ENCODE data around the gene SLC10A4.
"Not testable (repeated sequence)": the region's sequence is repeated elsewhere in the genome, so short reads cannot be mapped to it uniquely, and the experiment has no call there.

Gene SLC10A4

GRCh38 chr4:48483006-48483776 is at the start of gene SLC10A4:
SLC10A4 (plus strand) TSS chr4:48483343; CDS start chr4:48483562, 219 bp downstream.
- no peak for DNase-seq (ENCODE audit: low read depth in 2 of 2)

GRCh38 chr4:48436318-48436717 is 46.8 kb upstream of the SLC10A4 start:
- DNase-seq (ENCODE audit: low read depth in 2 of 2), result no peak

- no peak for DNase-seq (ENCODE audit: low read depth in 2 of 2)
Measured at GRCh38 chr4:48439988-48440387, 43.2 kb upstream of the SLC10A4 start.

GRCh38 chr4:48440914-48441313 is 42.2 kb upstream of the SLC10A4 start:
- not testable (repeated sequence) for DNase-seq (ENCODE audit: low read depth in 2 of 2)

- no peak for DNase-seq (ENCODE audit: low read depth in 2 of 2)
Measured at GRCh38 chr4:48445704-48446103, 37.4 kb upstream of the SLC10A4 start.

- DNase-seq (ENCODE audit: low read depth in 2 of 2), result no peak
Measured at GRCh38 chr4:48446642-48447041, 36.5 kb upstream of the SLC10A4 start.

GRCh38 chr4:48449151-48449550 is 34.0 kb upstream of the SLC10A4 start:
- no peak for DNase-seq (ENCODE audit: low read depth in 2 of 2)

- no peak for DNase-seq (ENCODE audit: low read depth in 2 of 2)
Measured at GRCh38 chr4:48450740-48451139, 32.4 kb upstream of the SLC10A4 start.

GRCh38 chr4:48451656-48452055 is 31.5 kb upstream of the SLC10A4 start:
- DNase-seq (ENCODE audit: low read depth in 2 of 2), result not testable (repeated sequence)

- DNase-seq (ENCODE audit: low read depth in 2 of 2), result no peak
Measured at GRCh38 chr4:48454591-48454990, 28.6 kb upstream of the SLC10A4 start.

- no peak for DNase-seq (ENCODE audit: low read depth in 2 of 2)
Measured at GRCh38 chr4:48461000-48461399, 22.1 kb upstream of the SLC10A4 start.

GRCh38 chr4:48462363-48462762 is 20.8 kb upstream of the SLC10A4 start:
- no peak for DNase-seq (ENCODE audit: low read depth in 2 of 2)

- no peak for DNase-seq (ENCODE audit: low read depth in 2 of 2)
Measured at GRCh38 chr4:48467442-48467841, 15.7 kb upstream of the SLC10A4 start.

- DNase-seq (ENCODE audit: low read depth in 2 of 2), result no peak
Measured at GRCh38 chr4:48467891-48468290, 15.3 kb upstream of the SLC10A4 start.

- no peak for DNase-seq (ENCODE audit: low read depth in 2 of 2)
Measured at GRCh38 chr4:48470137-48470536, 13.0 kb upstream of the SLC10A4 start.

- DNase-seq (ENCODE audit: low read depth in 2 of 2), result no peak
Measured at GRCh38 chr4:48470570-48470969, 12.6 kb upstream of the SLC10A4 start.

GRCh38 chr4:48472794-48473193 is 10.3 kb upstream of the SLC10A4 start:
- no peak for DNase-seq (ENCODE audit: low read depth in 2 of 2)

- no peak for DNase-seq (ENCODE audit: low read depth in 2 of 2)
Measured at GRCh38 chr4:48475770-48476169, 7.4 kb upstream of the SLC10A4 start.

GRCh38 chr4:48478273-48478672 is 4.9 kb upstream of the SLC10A4 start:
- no peak for DNase-seq (ENCODE audit: low read depth in 2 of 2)

- no peak for DNase-seq (ENCODE audit: low read depth in 2 of 2)
Measured at GRCh38 chr4:48481581-48481980, 1.6 kb upstream of the SLC10A4 start.

GRCh38 chr4:48483777-48484493 is 792 bp downstream of the SLC10A4 start:
- DNase-seq (ENCODE audit: low read depth in 2 of 2), result no peak

GRCh38 chr4:48484494-48485168 is 1.5 kb downstream of the SLC10A4 start:
- no peak for DNase-seq (ENCODE audit: low read depth in 2 of 2)

- no peak for DNase-seq (ENCODE audit: low read depth in 2 of 2)
Measured at GRCh38 chr4:48489683-48490011, 6.5 kb downstream of the SLC10A4 start.
